ENCODE results near the gene TTC7B. TPM values are rescaled to one million over a fixed set of nuclear protein-coding genes. Genes with fewer than 3 reads are reported as not detected.

TTC7B gene
- total RNA-seq, 4 donors from 2014 or later: 35.0 to 78.7 (median 36.8) TPM

GRCh38 chr14:90606434-90606833 is 209.8 kb downstream of the TTC7B start:
- DNase-seq (no peak), ATAC-seq (peak in 1 of 2 donors; percentile 42)
- in situ Hi-C loops (cut with MboI; ENCODE audit: low sequenced_read_pairs in 4 of 4) (no loop called here), intact Hi-C loops (cut with DNase I; ENCODE audit: low total_unique reads) (no loop called here)
- H3K4me3 ChIP-seq: no peak overlapping the region
- peaks cover 28 to 30% of the 10 kb centered on the region in 2 donors for H3K4me1 ChIP-seq
- peak overlapping the region in 1 of 4 donors; percentile 11 for H3K27ac ChIP-seq
- H3K27me3 ChIP-seq: no peaks in the 10 kb centered on the region
- H3K9me3 ChIP-seq: no peaks in the 10 kb centered on the region
- H3K36me3 ChIP-seq: no peaks in the 10 kb centered on the region
- TF ChIP-seq POLR2A (IDR thresholded peaks at IDR 0.05) (no peak), CTCF (IDR thresholded peaks at IDR 0.05 in 4 of 5, conservative IDR thresholded peaks at IDR 0.05 in 1 of 5) (no peak)

GRCh38 chr14:90605430-90605829 is 210.8 kb downstream of the TTC7B start:
- Histone ChIP-seq H3K27ac (no peak overlapping the region), H3K9me3 (no peaks in the 10 kb centered on the region), H3K4me1 (peaks cover 24 to 28% of the 10 kb centered on the region in 2 donors), H3K4me3 (no peak overlapping the region), H3K36me3 (no peaks in the 10 kb centered on the region), H3K27me3 (no peaks in the 10 kb centered on the region)
- intact Hi-C loops (cut with DNase I; ENCODE audit: low total_unique reads) (no loop called here), in situ Hi-C loops (cut with MboI; ENCODE audit: low sequenced_read_pairs in 4 of 4) (no loop called here)
- ATAC-seq (no peak), DNase-seq (no peak)
- TF ChIP-seq POLR2A (IDR thresholded peaks at IDR 0.05): no peak
- no peak for TF ChIP-seq CTCF (IDR thresholded peaks at IDR 0.05 in 4 of 5, conservative IDR thresholded peaks at IDR 0.05 in 1 of 5)

- H3K27ac ChIP-seq: no peak overlapping the region
These were observed 211.9 kb downstream of the TTC7B start for GRCh38 chr14:90604356-90604755.

GRCh38 chr14:90603841-90604240 is 212.4 kb downstream of the TTC7B start:
- DNase-seq (no peak), ATAC-seq (no peak)
- Histone ChIP-seq H3K9me3 (no peaks in the 10 kb centered on the region), H3K36me3 (no peaks in the 10 kb centered on the region), H3K4me1 (peaks cover 24 to 34% of the 10 kb centered on the region in 2 donors), H3K4me3 (no peak overlapping the region), H3K27me3 (no peaks in the 10 kb centered on the region), H3K27ac (no peak overlapping the region)
- no peak for TF ChIP-seq CTCF (IDR thresholded peaks at IDR 0.05 in 4 of 5, conservative IDR thresholded peaks at IDR 0.05 in 1 of 5)
- no peak for TF ChIP-seq POLR2A (IDR thresholded peaks at IDR 0.05)
- intact Hi-C loops (cut with DNase I; ENCODE audit: low total_unique reads): no loop called here
- in situ Hi-C loops (cut with MboI; ENCODE audit: low sequenced_read_pairs in 4 of 4): no loop called here

More at GRCh38 chr14:90604356-90604755, 211.9 kb downstream of the TTC7B start:
- TF ChIP-seq POLR2A (IDR thresholded peaks at IDR 0.05): no peak
- no peak for TF ChIP-seq CTCF (IDR thresholded peaks at IDR 0.05 in 4 of 5, conservative IDR thresholded peaks at IDR 0.05 in 1 of 5)
- H3K4me3 ChIP-seq: no peak overlapping the region
- no peaks in the 10 kb centered on the region for H3K27me3 ChIP-seq
- intact Hi-C loops (cut with DNase I; ENCODE audit: low total_unique reads) (no loop called here), in situ Hi-C loops (cut with MboI; ENCODE audit: low sequenced_read_pairs in 4 of 4) (no loop called here)
- no peaks in the 10 kb centered on the region for H3K9me3 ChIP-seq
- H3K4me1 ChIP-seq: peaks cover 27 to 34% of the 10 kb centered on the region in 2 donors
- ATAC-seq (no peak), DNase-seq (no peak)
- no peaks in the 10 kb centered on the region for H3K36me3 ChIP-seq

GRCh38 chr14:90603336-90603735 is 212.9 kb downstream of the TTC7B start:
- Histone ChIP-seq H3K27me3 (no peaks in the 10 kb centered on the region), H3K4me1 (peaks cover 24 to 34% of the 10 kb centered on the region in 2 donors), H3K9me3 (no peaks in the 10 kb centered on the region), H3K27ac (no peak overlapping the region), H3K4me3 (no peak overlapping the region), H3K36me3 (no peaks in the 10 kb centered on the region)
- TF ChIP-seq POLR2A (IDR thresholded peaks at IDR 0.05) (no peak), CTCF (IDR thresholded peaks at IDR 0.05 in 4 of 5, conservative IDR thresholded peaks at IDR 0.05 in 1 of 5) (no peak)
- intact Hi-C loops (cut with DNase I; ENCODE audit: low total_unique reads) (no loop called here), in situ Hi-C loops (cut with MboI; ENCODE audit: low sequenced_read_pairs in 4 of 4) (no loop called here)
- DNase-seq: no peak
- ATAC-seq: no peak

Data from gastrocnemius medialis (tissue), 4 donors.